Liver (tissue), 10 donors: ENCODE measurements around the gene PTPN6. TPM values are rescaled to one million over a fixed set of nuclear protein-coding genes. Genes with fewer than 3 reads are reported as not detected.

ENCODE experiments used
- DNase-seq: peaks from one replicate; pipeline ENCODE4 v3.0.0-alpha.2; 2017; ENCODE audit warnings: low spot score
- H3K27ac ChIP-seq, 2 donors: one replicate each; pipeline ENCODE4 v1.7.0; 2013; ENCODE audit warnings: inconsistent platforms in 2 of 2, low read length in 2 of 2, control low read depth in 1 of 2, low read depth in 1 of 2, mild to moderate bottlenecking in 1 of 2
- H3K27me3 ChIP-seq, 4 donors: one replicate each; pipeline versions ENCODE4 v1.6.1 to v1.7.0; 2013; ENCODE audit warnings: low read length in 3 of 4, inconsistent platforms in 1 of 4, mild to moderate bottlenecking in 1 of 4, moderate library complexity in 1 of 4; ENCODE audit not compliant: control insufficient read depth in 4 of 4, insufficient read depth in 4 of 4
- H3K36me3 ChIP-seq, 4 donors: one replicate each; pipeline versions ENCODE4 v1.6.1 to v1.7.0; 2013; ENCODE audit warnings: low read length in 3 of 4, mild to moderate bottlenecking in 3 of 4, low read depth in 1 of 4, moderate library complexity in 1 of 4; ENCODE audit not compliant: control insufficient read depth in 4 of 4, insufficient read depth in 3 of 4
- H3K4me1 ChIP-seq, 4 donors: one replicate each; pipeline versions ENCODE4 v1.6.1 to v1.7.0; 2013; ENCODE audit warnings: low read length in 3 of 4, mild to moderate bottlenecking in 3 of 4, moderate library complexity in 1 of 4; ENCODE audit not compliant: control insufficient read depth in 4 of 4, insufficient read depth in 4 of 4
- H3K4me3 ChIP-seq, 3 donors: one replicate each; pipeline versions ENCODE4 v1.6.1 to v1.7.0; 2013; ENCODE audit warnings: low read length in 3 of 3, control low read depth in 1 of 3, low read depth in 1 of 3, mild to moderate bottlenecking in 1 of 3
- H3K9ac ChIP-seq, 2 donors: one replicate each; pipeline ENCODE4 v1.7.0; 2013; ENCODE audit warnings: low read length in 2 of 2, mild to moderate bottlenecking in 2 of 2, moderate library complexity in 2 of 2, control low read depth in 1 of 2, low read depth in 1 of 2
- H3K9me3 ChIP-seq, 4 donors: one replicate each; pipeline versions ENCODE4 v1.6.1 to v1.7.0; 2013; ENCODE audit warnings: low read length in 3 of 4; ENCODE audit not compliant: control insufficient read depth in 4 of 4
- GABPA ChIP-seq, 2 donors: IDR thresholded peaks in 1 of 2; conservative IDR thresholded peaks in 1 of 2; 2 replicates each; pipeline ENCODE4 v1.6.1; 2016; ENCODE audit warnings: antibody characterized with exemption in 2 of 2, mild to moderate bottlenecking in 1 of 2, moderate library complexity in 1 of 2
- HNF4A ChIP-seq, 2 donors: conservative IDR thresholded peaks; 2 replicates each; pipeline ENCODE4 v1.6.1; 2016; ENCODE audit warnings: antibody characterized with exemption in 2 of 2, mild to moderate bottlenecking in 2 of 2
- JUND ChIP-seq, 2 donors: IDR thresholded peaks; 2 replicates each; pipeline ENCODE4 v1.6.1; 2016; ENCODE audit warnings: antibody characterized with exemption in 2 of 2
- RXRA ChIP-seq, 2 donors: IDR thresholded peaks; 2 replicates each; pipeline ENCODE4 v1.6.1; 2017 to 2018; ENCODE audit warnings: antibody characterized with exemption in 2 of 2, mild to moderate bottlenecking in 1 of 2
- YY1 ChIP-seq: IDR thresholded peaks from 2 replicates; pipeline ENCODE4 v1.6.1; 2016; ENCODE audit warnings: antibody characterized with exemption, mild to moderate bottlenecking
- WGBS: extraction: QIAGEN DNeasy Blood & Tissue Kit; methylation state at CpG from one replicate; pipeline ENCODE4 v1.1.7; 2013; 5-methylcytosine and 5-hydroxymethylcytosine counted together
- polyA plus RNA-seq, 2 donors: library from polyadenylated mRNA; stranded (reverse) in 1 of 2; unstranded in 1 of 2; fragments of 200-250 nt in 1 of 2; fragments of >200 nt in 1 of 2; fragmentation: Nextera tagmentation in 1 of 2; extraction: Ambion mirVana in 1 of 2; gene quantifications; one replicate each; pipeline versions ENCODE4 v1.2.1 to v1.2.3, GENCODE V29; 2013 to 2015
- small RNA-seq: library from RNA; depleted of rRNA; stranded (forward); fragments of <200 nt; gene quantifications from one replicate; pipeline ENCODE3, GENCODE V24; 2014
- total RNA-seq, 2 donors: library from RNA; depleted of rRNA; stranded (reverse); fragments of >200 nt; gene quantifications; one replicate each; pipeline ENCODE4 v1.2.3, GENCODE V29; 2014
- TF ChIP-seq, protein P1 (sequence below): IDR thresholded peaks from 2 replicates; pipeline ENCODE4 v1.6.1; 2016; ENCODE audit warnings: antibody characterized with exemption
- TF ChIP-seq, protein P2 (sequence below): IDR thresholded peaks from 2 replicates; pipeline ENCODE4 v1.6.1; 2016; ENCODE audit warnings: antibody characterized with exemption
- donor health status: healthy.
- donor health status: healthy.
- donor health status: healthy.
- donor health status: healthy.
- donor health status: healthy.

PTPN6 gene
- total and polyA plus RNA-seq, 4 donors, result 15.2 to 41.0 (median 19.6) TPM

DNA sequence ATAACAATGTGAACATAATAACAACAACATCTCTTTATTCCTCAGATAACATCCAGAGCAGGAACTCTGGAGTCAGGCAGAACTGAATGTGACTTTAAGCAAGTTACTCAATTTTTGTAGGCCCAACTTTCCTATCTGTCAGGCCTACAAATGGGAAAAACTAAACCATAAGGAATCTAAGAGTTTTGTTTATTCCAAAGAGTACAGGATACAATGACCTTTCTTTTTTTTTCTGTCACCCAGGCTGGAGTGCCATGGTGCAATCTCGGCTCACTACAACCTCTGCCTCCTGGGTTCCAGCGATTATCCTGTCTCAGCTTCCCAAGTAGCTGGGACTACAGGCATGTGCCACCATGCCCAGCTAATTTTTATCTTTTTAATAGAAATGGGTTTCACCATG, 57.7 kb downstream of the PTPN6 start:
- H3K36me3 ChIP-seq, result peaks cover 0 to 6% (median 1%) of the 10 kb centered on the region in 4 donors

DNA sequence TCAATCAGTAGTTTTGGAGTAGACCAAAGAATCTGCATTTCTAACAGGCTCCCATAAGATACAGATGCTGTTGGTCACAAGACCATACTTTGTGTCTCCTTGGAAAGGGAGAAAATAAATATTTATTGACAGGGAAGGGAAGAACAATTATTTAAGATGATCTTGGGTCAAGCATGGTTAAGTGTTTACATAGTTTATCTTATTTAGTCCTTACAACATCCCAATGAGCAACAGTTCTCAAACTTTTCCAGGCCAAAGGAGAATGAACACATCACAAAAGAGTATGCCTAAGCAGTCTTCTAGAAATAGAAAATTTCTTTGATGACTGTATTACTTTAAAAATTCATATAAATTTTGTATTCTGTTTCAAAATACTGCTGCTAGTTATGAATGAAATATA, 58.4 kb downstream of the PTPN6 start:
- H3K4me1 ChIP-seq, result peaks cover 13 to 49% (median 29%) of the 10 kb centered on the region in 4 donors
- no peak overlapping the region for H3K4me3 ChIP-seq
- H3K27ac ChIP-seq, result no peak overlapping the region
- H3K9me3 ChIP-seq, result no peaks in the 10 kb centered on the region
- TF ChIP-seq, protein P1, sequence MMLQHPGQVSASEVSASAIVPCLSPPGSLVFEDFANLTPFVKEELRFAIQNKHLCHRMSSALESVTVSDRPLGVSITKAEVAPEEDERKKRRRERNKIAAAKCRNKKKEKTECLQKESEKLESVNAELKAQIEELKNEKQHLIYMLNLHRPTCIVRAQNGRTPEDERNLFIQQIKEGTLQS, result no peak
- TF ChIP-seq, protein P2, sequence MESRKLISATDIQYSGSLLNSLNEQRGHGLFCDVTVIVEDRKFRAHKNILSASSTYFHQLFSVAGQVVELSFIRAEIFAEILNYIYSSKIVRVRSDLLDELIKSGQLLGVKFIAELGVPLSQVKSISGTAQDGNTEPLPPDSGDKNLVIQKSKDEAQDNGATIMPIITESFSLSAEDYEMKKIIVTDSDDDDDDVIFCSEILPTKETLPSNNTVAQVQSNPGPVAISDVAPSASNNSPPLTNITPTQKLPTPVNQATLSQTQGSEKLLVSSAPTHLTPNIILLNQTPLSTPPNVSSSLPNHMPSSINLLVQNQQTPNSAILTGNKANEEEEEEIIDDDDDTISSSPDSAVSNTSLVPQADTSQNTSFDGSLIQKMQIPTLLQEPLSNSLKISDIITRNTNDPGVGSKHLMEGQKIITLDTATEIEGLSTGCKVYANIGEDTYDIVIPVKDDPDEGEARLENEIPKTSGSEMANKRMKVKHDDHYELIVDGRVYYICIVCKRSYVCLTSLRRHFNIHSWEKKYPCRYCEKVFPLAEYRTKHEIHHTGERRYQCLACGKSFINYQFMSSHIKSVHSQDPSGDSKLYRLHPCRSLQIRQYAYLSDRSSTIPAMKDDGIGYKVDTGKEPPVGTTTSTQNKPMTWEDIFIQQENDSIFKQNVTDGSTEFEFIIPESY, result no peak
- no peaks in the 10 kb centered on the region for H3K27me3 ChIP-seq
- H3K9ac ChIP-seq, result no peak overlapping the region
- peaks cover 3 to 8% (median 5%) of the 10 kb centered on the region in 4 donors for H3K36me3 ChIP-seq
- no peak for DNase-seq

More for the DNA sequence above, 57.7 kb downstream of the PTPN6 start:
- no peak for TF ChIP-seq GABPA (IDR thresholded peaks at IDR 0.05 in 1 of 2, conservative IDR thresholded peaks at IDR 0.05 in 1 of 2)
- TF ChIP-seq YY1, result no peak
- peak; percentile 6 to 32 for TF ChIP-seq HNF4A (conservative IDR thresholded peaks at IDR 0.05)
- TF ChIP-seq JUND (IDR thresholded peaks at IDR 0.05), result no peak
- peak; percentile 20 to 33 for TF ChIP-seq RXRA (IDR thresholded peaks at IDR 0.05)
- TF ChIP-seq, protein P2, result no peak
- no peaks in the 10 kb centered on the region for H3K9me3 ChIP-seq
- peaks cover 10 to 47% (median 29%) of the 10 kb centered on the region in 4 donors for H3K4me1 ChIP-seq
- no peak overlapping the region for H3K9ac ChIP-seq
- no peak overlapping the region for H3K27ac ChIP-seq
- DNase-seq, result no peak
- H3K27me3 ChIP-seq, result no peaks in the 10 kb centered on the region
- 51% methylated on average over 2 of the region's 2 CpGs for WGBS
- no peak overlapping the region for H3K4me3 ChIP-seq

Small RNA genes within 50 kb of the gene (small RNA-seq; reads per million reads assigned to genes)
- gene MIR141 (4.7 reads per million, percentile 92 among the genes with 10 or more reads in this experiment), gene MIR200C (0.42 reads per million, percentile 47 among the genes with 10 or more reads in this experiment), gene RNU7-1 (not detected), gene SCARNA12 (0.77 reads per million, percentile 71 among the genes with 10 or more reads in this experiment)

Other genes starting within 250 kb of the PTPN6 start
- 10 to 100 TPM; 26.0 to 31.3 TPM for gene COPS7A, start 227.3 kb upstream of the PTPN6 start, total RNA-seq
- gene COPS7A, start 227.3 kb upstream of the PTPN6 start, polyA plus RNA-seq, result 10 to 100 TPM; 33.5 to 37.7 TPM
- 100 to 1,000 TPM in 1 of 2 donors, 10 to 100 TPM in 1; 59.6 to 131 TPM for gene MLF2, start 198.2 kb upstream of the PTPN6 start, total RNA-seq
- gene MLF2, start 198.2 kb upstream of the PTPN6 start, polyA plus RNA-seq, result 100 to 1,000 TPM; 194 to 235 TPM
- gene PTMS, start 185.0 kb upstream of the PTPN6 start, total RNA-seq, result 100 to 1,000 TPM in 1 of 2 donors, 10 to 100 TPM in 1; 26.3 to 106 TPM
- gene PTMS, start 185.0 kb upstream of the PTPN6 start, polyA plus RNA-seq, result 100 to 1,000 TPM; 103 to 261 TPM
- under 1 TPM; 0.14 to 0.42 TPM for gene LAG3, start 178.8 kb upstream of the PTPN6 start, total RNA-seq
- 1 to 10 TPM in 1 of 2 donors, under 1 TPM in 1; 0.53 to 1.2 TPM for gene LAG3, start 178.8 kb upstream of the PTPN6 start, polyA plus RNA-seq
- gene CD4, start 161.8 kb upstream of the PTPN6 start, total RNA-seq, result 10 to 100 TPM; 22.5 to 44.8 TPM
- 10 to 100 TPM; 15.9 to 41.5 TPM for gene CD4, start 161.8 kb upstream of the PTPN6 start, polyA plus RNA-seq
- 1 to 10 TPM in 1 of 2 donors, under 1 TPM in 1; 0.59 to 2.1 TPM for gene GPR162, start 129.5 kb upstream of the PTPN6 start, total RNA-seq
- 1 to 10 TPM; 1.4 to 2.4 TPM for gene GPR162, start 129.5 kb upstream of the PTPN6 start, polyA plus RNA-seq
- gene P3H3, start 122.9 kb upstream of the PTPN6 start, total RNA-seq, result 1 to 10 TPM; 1.5 to 1.9 TPM
- 1 to 10 TPM in 1 of 2 donors, under 1 TPM in 1; 0.42 to 1.7 TPM for gene P3H3, start 122.9 kb upstream of the PTPN6 start, polyA plus RNA-seq
- gene GNB3, start 110.4 kb upstream of the PTPN6 start, total RNA-seq, result under 1 TPM in 1 of 2 donors, not detected in 1; under 0.01 TPM
- under 1 TPM in 1 of 2 donors, not detected in 1; 0.12 TPM for gene GNB3, start 110.4 kb upstream of the PTPN6 start, polyA plus RNA-seq
- 10 to 100 TPM in 1 of 2 donors, under 1 TPM in 1; 0.25 to 26.0 TPM for gene CDCA3, start 100.1 kb upstream of the PTPN6 start, total RNA-seq
- 1 to 10 TPM; 1.3 to 3.9 TPM for gene CDCA3, start 100.1 kb upstream of the PTPN6 start, polyA plus RNA-seq
- 10 to 100 TPM; 39.8 to 41.0 TPM for gene USP5, start 99.2 kb upstream of the PTPN6 start, total RNA-seq
- gene USP5, start 99.2 kb upstream of the PTPN6 start, polyA plus RNA-seq, result 10 to 100 TPM; 15.2 to 31.6 TPM
- 100 to 1,000 TPM; 190 to 252 TPM for gene TPI1, start 83.8 kb upstream of the PTPN6 start, total RNA-seq
- 100 to 1,000 TPM; 540 to 547 TPM for gene TPI1, start 83.8 kb upstream of the PTPN6 start, polyA plus RNA-seq
- 1 to 10 TPM; 3.2 to 4.3 TPM for gene SPSB2, start 78.1 kb upstream of the PTPN6 start, total RNA-seq
- 1 to 10 TPM; 3.9 to 4.6 TPM for gene SPSB2, start 78.1 kb upstream of the PTPN6 start, polyA plus RNA-seq
- 1 to 10 TPM; 2.0 to 3.6 TPM for gene LRRC23, start 46.5 kb upstream of the PTPN6 start, total RNA-seq
- gene LRRC23, start 46.5 kb upstream of the PTPN6 start, polyA plus RNA-seq, result 1 to 10 TPM in 1 of 2 donors, under 1 TPM in 1; 0.92 to 2.3 TPM
- 1 to 10 TPM; 1.1 to 3.1 TPM for gene ENO2, start 36.8 kb upstream of the PTPN6 start, total RNA-seq
- 1 to 10 TPM; 1.3 to 1.6 TPM for gene ENO2, start 36.8 kb upstream of the PTPN6 start, polyA plus RNA-seq
- 10 to 100 TPM in 1 of 2 donors, 1 to 10 TPM in 1; 3.6 to 10.2 TPM for gene ATN1, start 23.4 kb upstream of the PTPN6 start, total RNA-seq
- 10 to 100 TPM in 1 of 2 donors, 1 to 10 TPM in 1; 5.6 to 12.6 TPM for gene ATN1, start 23.4 kb upstream of the PTPN6 start, polyA plus RNA-seq
- gene RNU7-1, start 7.5 kb upstream of the PTPN6 start, total RNA-seq, result not detected
- not detected for gene RNU7-1, start 7.5 kb upstream of the PTPN6 start, polyA plus RNA-seq
- gene C12orf57, start 7.3 kb upstream of the PTPN6 start, total RNA-seq, result 10 to 100 TPM; 49.2 to 53.8 TPM
- gene C12orf57, start 7.3 kb upstream of the PTPN6 start, polyA plus RNA-seq, result 100 to 1,000 TPM in 1 of 2 donors, 10 to 100 TPM in 1; 77.7 to 193 TPM
- 10 to 100 TPM; 82.7 to 99.1 TPM for gene PHB2, start 19.3 kb downstream of the PTPN6 start, total RNA-seq
- gene PHB2, start 19.3 kb downstream of the PTPN6 start, polyA plus RNA-seq, result 100 to 1,000 TPM; 107 to 133 TPM
- gene EMG1, start 19.6 kb downstream of the PTPN6 start, total RNA-seq, result 10 to 100 TPM; 14.7 to 18.0 TPM
- gene EMG1, start 19.6 kb downstream of the PTPN6 start, polyA plus RNA-seq, result 10 to 100 TPM; 11.5 to 28.6 TPM
- gene LPCAT3, start 67.1 kb downstream of the PTPN6 start, total RNA-seq, result 10 to 100 TPM; 57.7 to 96.5 TPM
- 10 to 100 TPM; 41.9 to 96.3 TPM for gene LPCAT3, start 67.1 kb downstream of the PTPN6 start, polyA plus RNA-seq
- 1,000 to 10,000 TPM in 1 of 2 donors, 100 to 1,000 TPM in 1; 267 to 2,029 TPM for gene C1S, start 109.4 kb downstream of the PTPN6 start, total RNA-seq
- 1,000 to 10,000 TPM; 1,439 to 1,696 TPM for gene C1S, start 109.4 kb downstream of the PTPN6 start, polyA plus RNA-seq
- 1,000 to 10,000 TPM in 1 of 2 donors, 100 to 1,000 TPM in 1; 211 to 1,249 TPM for gene C1R, start 141.1 kb downstream of the PTPN6 start, total RNA-seq
- 1,000 to 10,000 TPM; 1,058 to 1,822 TPM for gene C1R, start 141.1 kb downstream of the PTPN6 start, polyA plus RNA-seq
- 100 to 1,000 TPM in 1 of 2 donors, 10 to 100 TPM in 1; 67.5 to 188 TPM for gene C1RL, start 157.9 kb downstream of the PTPN6 start, total RNA-seq
- gene C1RL, start 157.9 kb downstream of the PTPN6 start, polyA plus RNA-seq, result 100 to 1,000 TPM; 104 to 145 TPM
- 10 to 100 TPM; 12.9 to 47.1 TPM for gene RBP5, start 177.5 kb downstream of the PTPN6 start, total RNA-seq
- gene RBP5, start 177.5 kb downstream of the PTPN6 start, polyA plus RNA-seq, result 100 to 1,000 TPM in 1 of 2 donors, 10 to 100 TPM in 1; 80.2 to 108 TPM
- 10 to 100 TPM; 27.1 to 37.2 TPM for gene CLSTN3, start 179.0 kb downstream of the PTPN6 start, total RNA-seq
- gene CLSTN3, start 179.0 kb downstream of the PTPN6 start, polyA plus RNA-seq, result 10 to 100 TPM in 1 of 2 donors, 1 to 10 TPM in 1; 6.1 to 26.5 TPM
- gene PEX5, start 238.3 kb downstream of the PTPN6 start, total RNA-seq, result 10 to 100 TPM; 19.4 to 37.9 TPM
- 10 to 100 TPM in 1 of 2 donors, 1 to 10 TPM in 1; 5.7 to 26.2 TPM for gene PEX5, start 238.3 kb downstream of the PTPN6 start, polyA plus RNA-seq